Endothelial cell of umbilical vein (primary cell): ENCODE results near the gene TMOD2. TPM values are rescaled to one million over a fixed set of nuclear protein-coding genes. Genes with fewer than 3 reads are reported as not detected.
A peak's percentile ranks its signal among the peaks of the same experiment; 100 is the strongest.

Experiments used
- BruUV-seq: library from RNA; stranded (reverse); fragments of 400-500 nt; replicated peaks from 2 replicates; lab custom pipeline; 2021; lab: Mats Ljungman, UMichigan
- CTCF ChIA-PET: fragments of 300-600, 350-600 bp; sonication (Branson Sonifier 250); formaldehyde crosslinking; loops from one replicate; lab custom pipeline; 2021; ENCODE audit warnings: antibody characterized with exemption, inconsistent platforms; lab: Charles Lee
- POLR2A ChIA-PET: fragments of 300-600, 350-600 bp; sonication (Branson Sonifier 250); formaldehyde crosslinking; loops from one replicate; lab custom pipeline; 2021; ENCODE audit warnings: antibody characterized with exemption, inconsistent platforms; lab: Charles Lee
- DNase-seq: peaks from one replicate; pipeline ENCODE4 v3.0.0-alpha.2; 2011; ENCODE audit warnings: low read depth, low spot score
- FAIRE-seq: peaks from 2 replicates; lab custom pipeline; 2011; peaks lifted over from hg19 to GRCh38; lab: Jason Lieb, UNC
- H2AFZ ChIP-seq: 2 replicates; pipeline ENCODE4 v1.6.0; 2012; ENCODE audit warnings: low read depth, low read length, control low read depth, inconsistent platforms
- H3K27ac ChIP-seq: 2 replicates; pipeline ENCODE4 v1.5.1; 2011; ENCODE audit warnings: low read depth, mild to moderate bottlenecking, control low read depth, low read length, moderate library complexity; ENCODE audit not compliant: insufficient read depth
- H3K27me3 ChIP-seq, 2 experiments: 2 replicates each; pipeline versions ENCODE4 v1.6.0 to v1.6.1; 2011; ENCODE audit warnings: low read length in 2 of 2, mixed read lengths in 1 of 2; ENCODE audit not compliant: control insufficient read depth in 2 of 2, insufficient read depth in 2 of 2
- H3K36me3 ChIP-seq, 2 experiments: 2 replicates in 1 of 2; 3 replicates in 1 of 2; pipeline ENCODE4 v1.5.1; 2011; ENCODE audit warnings: low read length in 2 of 2, mild to moderate bottlenecking in 1 of 2, moderate library complexity in 1 of 2; ENCODE audit not compliant: control insufficient read depth in 2 of 2, insufficient read depth in 2 of 2; ENCODE audit errors: extremely low read depth in 1 of 2
- H3K4me1 ChIP-seq: 3 replicates; pipeline ENCODE4 v1.5.1; 2011; ENCODE audit warnings: mild to moderate bottlenecking, low read length; ENCODE audit not compliant: control insufficient read depth, insufficient read depth; ENCODE audit errors: extremely low read depth
- H3K4me2 ChIP-seq: 2 replicates; pipeline ENCODE4 v1.6.1; 2011; ENCODE audit warnings: low read length, control low read depth, mixed read lengths; ENCODE audit not compliant: insufficient read depth
- H3K4me3 ChIP-seq, 3 experiments: fragments of 200-600 bp in 1 of 3; sonication (generic), shearing (Covaris generic) in 1 of 3; replicated peaks in 1 of 3; 2 replicates each; pipeline ENCODE4 v1.5.1; 2011 to 2016; ENCODE audit warnings: control low read depth in 3 of 3, low read length in 3 of 3, mild to moderate bottlenecking in 2 of 3, inconsistent platforms in 1 of 3, low read depth in 1 of 3, moderate library complexity in 1 of 3; ENCODE audit not compliant: insufficient read depth in 1 of 3
- H3K79me2 ChIP-seq: 2 replicates; pipeline ENCODE4 v1.6.0; 2012; ENCODE audit warnings: low read length, inconsistent platforms; ENCODE audit not compliant: control insufficient read depth, insufficient read depth
- H3K9ac ChIP-seq: replicated peaks from 2 replicates; pipeline ENCODE3; 2011; ENCODE audit warnings: low read length, control low read depth; ENCODE audit not compliant: insufficient read depth; ENCODE audit errors: extremely low read depth
- H3K9me1 ChIP-seq: replicated peaks from 3 replicates; pipeline ENCODE4 v1.6.0; 2011; ENCODE audit warnings: mild to moderate bottlenecking, low read length; ENCODE audit not compliant: control insufficient read depth, insufficient read depth; ENCODE audit errors: extremely low read depth
- H3K9me3 ChIP-seq: replicated peaks from 2 replicates; pipeline ENCODE4 v1.5.1; 2012; ENCODE audit warnings: low read length, inconsistent platforms; ENCODE audit not compliant: control insufficient read depth, insufficient read depth
- H4K20me1 ChIP-seq: replicated peaks from 2 replicates; pipeline ENCODE3; 2011; ENCODE audit warnings: mild to moderate bottlenecking, low read length; ENCODE audit not compliant: control insufficient read depth, insufficient read depth; ENCODE audit errors: extremely low read depth
- CTCF ChIP-seq, 2 donors: IDR thresholded peaks; 1 replicate in 1 of 2; 2 replicates in 1 of 2; pipeline ENCODE4 v1.5.1; 2011; ENCODE audit warnings: low read length in 2 of 2, mild to moderate bottlenecking in 2 of 2, moderate library complexity in 2 of 2, control low read depth in 1 of 2, inconsistent platforms in 1 of 2, low read depth in 1 of 2; ENCODE audit not compliant: insufficient read depth in 1 of 2; ENCODE audit errors: extremely low read depth in 1 of 2
- EZH2 ChIP-seq: IDR thresholded peaks from 2 replicates; pipeline ENCODE4 v1.6.1; 2012; ENCODE audit warnings: borderline replicate concordance, low read depth, mild to moderate bottlenecking, moderate library complexity, low read length, inconsistent platforms; ENCODE audit not compliant: severe bottlenecking
- FOS ChIP-seq: IDR thresholded peaks from 2 replicates; pipeline ENCODE4 v1.6.1; 2011; ENCODE audit warnings: mild to moderate bottlenecking, low read length, moderate library complexity, borderline replicate concordance; ENCODE audit not compliant: insufficient read depth
- GATA2 ChIP-seq: IDR thresholded peaks from 2 replicates; pipeline ENCODE4 v1.7.0; 2011; ENCODE audit warnings: low read depth, mild to moderate bottlenecking, moderate library complexity, mixed read lengths, low read length; ENCODE audit not compliant: insufficient read length, insufficient read depth
- JUN ChIP-seq: IDR thresholded peaks from 2 replicates; pipeline ENCODE4 v1.6.1; 2011; ENCODE audit warnings: borderline replicate concordance, low read depth; ENCODE audit not compliant: insufficient read length, insufficient read depth
- MAX ChIP-seq: IDR thresholded peaks from 2 replicates; pipeline ENCODE4 v1.6.1; 2011; ENCODE audit not compliant: insufficient read depth, insufficient read length
- MYC ChIP-seq: IDR thresholded peaks from one replicate; pipeline ENCODE4 v1.6.1; 2011; ENCODE audit warnings: mild to moderate bottlenecking, low read depth, low read length
- POLR2A ChIP-seq: IDR thresholded peaks from 2 replicates; pipeline ENCODE4 v1.6.1; 2012; ENCODE audit warnings: low read depth, mild to moderate bottlenecking, control low read depth, low read length
- POLR2AphosphoS5 ChIP-seq: IDR thresholded peaks from 2 replicates; pipeline ENCODE4 v1.6.1; 2012; ENCODE audit warnings: low read depth, mild to moderate bottlenecking, control low read depth, low read length, moderate library complexity; ENCODE audit not compliant: insufficient read depth
- dilution Hi-C: fragments of 300-500 bp; cut with MboI; formaldehyde crosslinking; loops from one replicate; pipeline ENCODE4 v1.15.0; 2019; ENCODE audit warnings: low sequenced_read_pairs; ENCODE audit not compliant: extremely low pct_ligation_motif_present
- intact Hi-C: fragments of 100-400 bp; cut with micrococcal nuclease; formaldehyde crosslinking; loops from one replicate; pipeline ENCODE4 v1.10.0; 2022
- polyA plus RNA-seq, 4 experiments: library from polyadenylated mRNA; depleted of rRNA in 3 of 4; stranded (reverse) in 3 of 4; unstranded in 1 of 4; fragments of >200 nt; gene quantifications; 2 replicates each; pipeline versions ENCODE4 v1.2.1 to v1.2.3, GENCODE V29; 2011 to 2012; ENCODE audit warnings: missing spikeins in 1 of 4
- total RNA-seq: library from RNA; stranded (reverse); gene quantifications from 2 replicates; pipeline ENCODE4 v1.2.3, GENCODE V29; 2021

The TMOD2 gene
- total and polyA plus RNA-seq, 2 donors (not counting 3 experiments of a cell fraction or from before 2014, with no cell fraction given): 0.46 to 2.7 TPM

GRCh38 chr15:51844747-51845426, 93.5 kb downstream of the TMOD2 start:
- ChIA-PET POLR2A (no interaction called here), CTCF (interaction anchor here (1.1 to 2.0 kb wide), 6 partner anchors 9 to 68 kb away, joined by 3 to 7 read pairs (median 4); partner anchors contain the start of gene TMOD3)
- Histone ChIP-seq H3K9me1 (no peaks in the 10 kb centered on the region), H3K27ac (peak overlapping the region; percentile 93), H3K4me3 (no peak overlapping the region), H3K27me3 (no peaks in the 10 kb centered on the region), H3K4me1 (peaks cover 84% of the 10 kb centered on the region), H2AFZ (no peak overlapping the region), H3K4me2 (peak overlapping the region; percentile 79), H3K79me2 (peaks cover 92% of the 10 kb centered on the region), H4K20me1 (no peaks in the 10 kb centered on the region), H3K9me3 (no peaks in the 10 kb centered on the region), H3K36me3 (no peaks in the 10 kb centered on the region), H3K9ac (peak overlapping the region; percentile 66)
- FAIRE-seq: peak; percentile 12
- TF ChIP-seq POLR2A (no peak), MYC (no peak), CTCF (IDR thresholded peaks at IDR 0.05; ENCODE audit: extremely low read depth in 1 of 2, insufficient read depth in 1 of 2, low read depth in 1 of 2, low read length in 2 of 2) (no peak), JUN (no peak), FOS (no peak), EZH2 (no peak), POLR2AphosphoS5 (no peak), MAX (no peak), GATA2 (no peak)
- intact Hi-C loops (no loop called here), dilution Hi-C loops (no loop called here)
- BruUV-seq: no TSS peak
- peak; percentile 83 for DNase-seq
